ENCODE results near the gene MPST.

Gene MPST

DNA sequence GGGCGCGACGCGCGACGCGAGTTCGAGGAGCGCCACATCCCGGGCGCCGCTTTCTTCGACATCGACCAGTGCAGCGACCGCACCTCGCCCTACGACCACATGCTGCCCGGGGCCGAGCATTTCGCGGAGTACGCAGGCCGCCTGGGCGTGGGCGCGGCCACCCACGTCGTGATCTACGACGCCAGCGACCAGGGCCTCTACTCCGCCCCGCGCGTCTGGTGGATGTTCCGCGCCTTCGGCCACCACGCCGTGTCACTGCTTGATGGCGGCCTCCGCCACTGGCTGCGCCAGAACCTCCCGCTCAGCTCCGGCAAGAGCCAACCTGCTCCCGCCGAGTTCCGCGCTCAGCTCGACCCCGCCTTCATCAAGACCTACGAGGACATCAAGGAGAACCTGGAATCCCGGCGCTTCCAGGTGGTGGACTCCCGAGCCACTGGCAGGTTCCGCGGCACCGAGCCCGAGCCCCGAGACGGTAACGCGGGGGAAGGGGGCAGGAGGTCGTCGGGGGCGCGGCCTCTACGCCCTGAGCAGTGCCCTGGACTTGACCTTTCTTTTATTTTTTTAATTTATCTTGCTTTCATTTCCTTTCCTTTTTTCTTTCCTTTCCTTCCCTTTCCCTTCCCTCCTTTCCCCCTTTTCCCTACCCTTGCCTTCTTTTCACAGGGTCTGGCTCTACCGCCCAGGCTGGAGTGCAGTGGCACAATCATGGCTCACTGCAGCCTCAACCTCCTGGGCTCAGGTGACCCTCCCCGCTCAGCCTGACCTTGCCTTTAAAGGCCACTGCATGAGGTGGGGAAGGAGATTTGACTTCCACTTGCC, 5.0 kb downstream of the MPST start:
- DNase-seq, result no peak

DNA sequence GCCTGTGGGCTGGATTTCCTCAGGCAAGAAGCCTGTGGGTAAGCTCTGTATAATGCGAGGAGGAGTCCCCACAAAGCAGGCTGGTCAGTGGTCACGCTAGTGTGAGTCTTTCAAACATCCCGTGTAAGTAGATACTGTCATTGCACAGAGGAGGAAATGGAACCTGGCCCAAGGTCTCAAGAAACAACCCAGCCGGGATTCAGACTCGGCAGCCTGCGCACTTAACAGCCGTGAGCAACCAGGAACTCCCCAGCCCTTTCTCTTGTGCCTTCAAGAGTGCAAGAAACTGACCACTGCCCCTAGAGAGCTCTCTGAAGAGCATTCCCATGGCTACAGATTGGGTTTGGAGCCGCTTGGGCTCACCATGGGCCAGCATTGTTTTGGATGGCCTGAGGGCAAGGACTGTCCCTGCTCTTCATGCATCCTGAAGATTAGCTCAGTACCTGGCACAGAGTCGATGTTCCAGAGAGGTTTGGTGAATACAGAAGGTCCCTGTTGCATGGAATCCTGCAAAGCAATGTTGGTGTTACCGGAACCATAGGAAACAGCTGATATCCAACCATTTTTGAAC, 6.0 kb downstream of the MPST start:
- no peak for DNase-seq

DNA sequence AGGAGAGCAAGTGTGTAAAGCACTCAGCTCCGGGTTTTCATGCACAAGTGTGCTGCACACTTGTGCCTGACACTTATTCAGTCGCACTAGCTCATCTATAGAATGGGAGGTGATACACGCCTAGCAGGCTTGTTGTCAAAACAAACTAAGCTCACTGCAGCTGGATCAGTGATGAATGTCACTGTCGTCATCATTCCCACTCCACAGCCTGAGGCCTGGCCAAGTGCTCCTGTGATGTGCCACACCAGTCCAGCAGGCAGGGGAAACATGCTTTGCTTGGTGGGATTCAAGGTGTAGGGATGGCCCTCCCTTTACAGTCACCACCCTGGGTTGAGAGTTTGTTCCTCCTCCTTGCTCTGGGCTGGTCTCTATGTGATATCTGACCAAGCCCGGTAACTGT, 6.8 kb downstream of the MPST start:
- DNase-seq, result no peak

DNA sequence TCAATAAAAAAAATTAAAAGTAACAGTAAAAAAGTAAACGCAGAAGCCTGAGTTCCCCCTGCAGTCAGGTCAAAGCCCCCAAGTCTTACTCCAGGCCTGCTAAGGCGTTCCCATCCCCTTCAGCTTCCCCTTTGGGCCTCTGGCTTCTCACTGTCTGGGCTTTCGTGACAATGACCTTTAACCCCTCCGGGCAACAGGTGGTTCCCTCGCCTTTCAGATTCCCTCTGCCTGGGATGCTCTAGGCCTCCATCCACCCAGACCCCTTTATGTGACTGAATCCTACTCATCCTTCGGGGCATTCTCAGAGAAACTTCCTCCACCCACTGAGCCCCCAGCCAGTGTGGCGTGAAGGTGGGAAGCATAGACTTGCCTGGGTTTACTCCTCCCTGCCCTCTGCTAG, 8.0 kb downstream of the MPST start:
- no peak for DNase-seq

DNA sequence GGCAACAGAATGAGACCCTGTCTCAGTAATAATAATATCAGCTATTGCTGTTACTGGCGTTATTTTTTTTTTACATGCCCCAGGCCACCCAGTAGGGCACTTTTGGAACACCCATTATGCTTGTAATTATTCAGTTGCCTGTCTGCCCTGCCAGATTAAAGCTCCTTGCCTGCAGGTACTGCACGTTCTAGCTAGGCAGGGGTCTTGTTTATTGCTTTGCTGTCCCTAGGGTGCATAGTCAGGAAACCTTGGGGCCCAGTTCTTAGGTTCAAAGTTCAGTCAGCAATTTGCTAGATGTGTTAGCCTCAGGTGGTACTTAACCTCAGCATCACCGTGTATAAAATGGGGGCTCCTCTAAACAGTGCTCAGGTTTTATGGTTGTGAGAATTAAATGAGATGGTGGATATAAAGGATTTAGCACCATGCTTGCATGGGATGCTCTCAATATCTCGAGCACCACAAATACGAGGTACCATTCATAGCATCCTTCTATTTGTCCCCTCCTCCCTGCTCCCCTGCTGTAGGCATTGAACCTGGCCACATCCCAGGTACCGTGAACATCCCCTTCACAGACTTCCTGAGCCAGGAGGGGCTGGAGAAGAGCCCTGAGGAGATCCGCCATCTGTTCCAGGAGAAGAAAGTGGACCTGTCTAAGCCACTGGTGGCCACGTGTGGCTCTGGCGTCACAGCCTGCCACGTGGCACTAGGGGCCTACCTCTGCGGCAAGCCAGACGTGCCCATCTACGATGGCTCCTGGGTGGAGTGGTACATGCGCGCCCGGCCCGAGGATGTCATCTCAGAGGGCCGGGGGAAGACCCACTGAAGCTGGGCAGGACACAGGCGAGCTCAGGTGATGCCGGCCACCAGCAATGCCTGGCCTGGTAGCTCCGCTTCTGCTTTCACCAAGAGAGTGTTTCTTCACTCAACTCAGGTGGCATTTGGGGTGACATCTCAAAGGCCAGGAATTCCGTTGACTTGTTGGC, 9.4 kb downstream of the MPST start:
- no peak for DNase-seq

DNA sequence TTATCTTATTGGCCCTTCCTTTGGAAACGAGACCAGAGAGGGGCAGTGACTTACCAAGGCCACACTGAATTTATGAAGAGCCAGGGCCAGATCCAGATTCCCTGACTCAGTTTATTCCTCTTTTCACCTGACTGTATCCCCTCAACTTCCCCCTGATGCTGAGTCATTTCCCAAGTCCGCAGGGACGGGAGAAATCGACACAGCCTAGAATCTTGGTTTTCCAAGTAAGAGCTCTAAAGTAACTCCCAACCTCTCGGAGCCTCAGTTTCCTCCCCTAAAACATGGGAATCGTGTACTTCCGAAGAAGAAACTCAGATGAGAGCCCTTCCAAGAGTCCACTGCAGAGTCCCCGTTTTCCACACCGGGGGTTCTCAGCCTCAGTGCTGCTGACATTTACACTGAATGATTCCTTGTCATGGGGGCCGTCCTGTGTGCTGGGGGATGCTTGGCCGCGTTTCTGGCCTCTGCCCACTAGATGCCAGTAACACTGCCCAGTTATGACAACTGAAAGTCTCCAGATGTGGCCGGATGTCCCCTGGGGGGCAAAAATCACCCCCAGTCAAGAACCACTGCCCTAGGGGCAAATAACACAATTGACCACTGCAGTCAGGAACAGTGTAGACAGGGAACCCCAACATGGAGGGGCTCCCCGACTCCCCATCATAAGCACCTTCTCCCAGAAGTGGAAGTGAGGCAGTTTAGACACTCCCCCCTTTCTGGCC, 11.2 kb downstream of the MPST start:
- DNase-seq, result no peak

DNA sequence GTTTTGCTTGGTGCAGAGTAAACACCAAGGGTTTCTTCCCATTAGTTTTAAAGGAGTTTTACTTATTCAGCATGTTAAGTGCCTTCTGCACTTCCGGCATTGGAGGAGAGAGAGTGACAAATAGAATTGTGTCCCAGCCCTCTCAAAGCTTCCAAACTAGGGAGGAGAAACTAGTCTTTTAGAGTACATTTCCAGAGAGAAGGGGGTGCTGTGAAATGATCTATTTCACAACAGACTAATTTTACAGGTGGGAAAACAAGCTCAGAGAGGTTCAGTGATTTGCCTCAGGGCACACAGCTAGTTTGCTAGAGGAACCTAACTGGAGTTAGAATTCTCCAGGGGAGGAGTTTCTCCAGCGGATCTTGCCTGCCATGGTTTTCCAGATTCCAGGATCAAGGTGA, 12.6 kb downstream of the MPST start:
- DNase-seq, result no peak

DNA sequence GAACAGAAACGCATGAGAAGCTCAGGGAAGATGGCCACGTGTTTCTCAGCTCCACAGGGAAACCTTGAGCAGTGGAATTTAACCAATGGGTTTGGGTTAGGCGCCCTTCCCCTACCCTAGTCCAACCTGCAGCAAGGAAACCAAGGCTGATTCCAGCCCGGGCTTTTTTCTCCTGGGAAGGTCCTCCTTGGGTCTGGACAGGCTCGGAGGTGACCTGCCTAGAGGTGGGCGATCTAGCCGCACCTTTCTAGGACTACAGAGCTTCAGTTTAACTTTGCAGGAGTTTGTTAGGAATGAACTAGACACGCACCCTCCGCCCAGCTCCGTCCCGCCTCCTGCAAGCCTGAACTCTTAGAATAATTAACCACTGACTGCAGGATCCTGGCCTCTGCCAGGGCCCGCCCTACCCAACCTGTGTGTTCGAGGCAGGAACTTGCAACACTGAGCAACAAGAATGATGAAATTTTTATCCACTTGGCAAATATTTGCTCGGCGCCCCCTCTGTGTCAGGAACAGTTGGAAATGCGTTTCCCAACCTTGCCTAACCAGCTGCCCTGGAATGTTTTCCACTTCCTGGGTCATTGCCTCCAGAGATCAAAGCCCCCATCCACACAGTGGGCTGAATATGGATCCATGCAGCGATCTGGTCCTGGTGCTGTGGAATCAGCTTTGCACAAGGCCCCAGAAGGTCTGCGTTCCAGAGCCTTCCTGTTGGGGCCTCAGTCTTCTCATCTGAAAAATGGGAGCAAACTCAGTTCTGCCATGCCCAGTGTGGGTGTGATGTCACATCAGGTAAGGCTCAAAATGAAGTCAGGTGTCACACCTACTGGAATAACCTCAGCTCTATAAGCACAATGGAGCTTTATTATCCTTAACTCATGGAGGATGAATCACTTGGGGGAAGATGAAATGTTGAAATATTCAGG, 13.3 kb downstream of the MPST start:
- no peak for DNase-seq

DNA sequence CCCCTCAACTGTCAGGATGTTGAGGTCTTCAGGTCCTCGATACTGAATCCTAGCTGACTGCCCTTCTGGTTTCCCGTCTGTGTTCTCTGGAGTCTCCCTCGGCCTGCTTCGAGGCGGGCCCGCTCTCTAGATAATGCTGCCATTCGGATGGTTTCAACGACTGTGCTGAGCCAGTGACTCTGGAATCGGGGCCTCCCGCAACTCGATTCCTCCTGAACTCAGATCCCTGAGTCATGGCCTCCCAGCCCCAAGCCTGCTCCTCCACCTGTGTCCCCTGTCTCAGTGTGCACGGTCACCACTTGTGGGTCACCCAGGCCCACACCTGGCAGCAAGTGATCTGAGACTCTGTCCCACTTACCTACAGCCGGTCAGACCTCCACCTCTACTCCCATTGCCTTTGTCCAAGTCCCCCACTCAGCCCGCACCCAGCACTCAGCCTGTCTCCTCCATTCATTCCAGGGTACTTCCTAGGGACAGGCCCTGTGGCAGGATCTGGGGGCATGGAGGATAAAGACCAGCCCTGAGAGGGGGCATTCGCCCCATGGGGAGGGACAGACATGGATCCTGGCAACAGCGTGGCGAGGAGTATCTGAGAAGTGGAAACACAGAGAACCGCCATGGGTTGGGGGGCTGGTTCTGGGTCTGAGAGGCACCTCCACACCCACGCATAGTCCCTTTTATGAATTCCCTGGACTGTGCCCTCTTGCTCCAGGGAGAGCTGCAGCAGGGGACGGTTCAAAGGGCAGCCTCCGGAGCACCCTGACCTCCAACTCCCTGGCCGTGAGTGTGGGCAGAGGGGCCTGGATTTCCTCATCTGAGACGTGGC, 14.3 kb downstream of the MPST start:
- DNase-seq, result no peak

DNA sequence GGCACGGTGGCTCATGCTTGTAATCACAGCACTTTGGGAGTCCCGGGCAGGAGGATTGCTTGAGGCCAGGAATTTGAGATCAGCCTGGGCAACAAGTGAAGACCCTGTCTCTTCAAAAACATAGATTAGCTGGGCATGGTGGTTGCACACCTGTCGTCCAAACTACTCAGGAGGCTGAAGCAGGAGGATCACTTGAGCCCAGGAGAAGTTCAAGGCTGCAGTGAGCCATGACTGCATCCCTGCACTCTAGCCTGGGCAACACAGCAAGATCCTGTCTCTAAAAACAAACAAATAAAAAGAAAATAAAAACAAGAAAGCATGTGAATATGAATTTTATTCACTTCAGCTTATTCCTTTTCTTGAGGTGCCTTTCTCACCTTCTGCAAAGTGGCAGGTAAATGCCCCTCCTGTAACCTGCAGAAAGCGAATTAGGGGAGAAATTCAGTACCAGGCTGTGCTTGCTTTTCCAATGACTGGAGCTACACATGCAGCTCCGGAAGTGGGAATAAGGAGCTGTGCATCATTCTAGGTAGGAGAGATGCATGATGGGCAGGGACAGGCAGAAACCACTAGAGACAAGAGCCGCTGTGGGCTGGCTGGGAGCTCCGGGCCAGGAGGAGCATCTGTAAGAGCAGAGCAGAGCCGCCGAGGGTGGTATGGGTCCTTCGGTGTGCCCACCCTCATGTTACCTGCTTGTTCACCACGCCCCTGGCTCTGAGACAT, 17.3 kb downstream of the MPST start:
- no peak for DNase-seq

DNA sequence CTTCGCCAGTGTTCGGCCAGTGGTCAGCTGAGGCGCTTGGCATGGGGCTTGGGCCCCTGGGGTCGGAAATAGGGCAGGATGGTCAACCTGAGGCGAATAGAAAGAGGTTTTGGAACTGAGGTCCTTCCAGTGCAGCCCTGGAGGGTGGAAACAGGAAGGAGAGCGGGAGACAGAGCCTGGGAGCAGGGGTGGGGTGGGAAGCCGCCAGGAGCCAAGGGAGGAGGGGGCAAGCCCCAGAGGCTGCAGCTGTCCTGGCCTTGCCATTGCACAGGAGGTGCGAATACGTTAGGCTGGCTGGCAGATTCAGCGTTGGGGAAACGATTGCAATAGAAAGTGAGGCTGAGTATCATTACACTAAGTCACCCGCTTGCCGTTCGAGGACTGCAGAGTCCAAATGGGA, 18.1 kb downstream of the MPST start:
- DNase-seq, result peak; percentile 50

DNA sequence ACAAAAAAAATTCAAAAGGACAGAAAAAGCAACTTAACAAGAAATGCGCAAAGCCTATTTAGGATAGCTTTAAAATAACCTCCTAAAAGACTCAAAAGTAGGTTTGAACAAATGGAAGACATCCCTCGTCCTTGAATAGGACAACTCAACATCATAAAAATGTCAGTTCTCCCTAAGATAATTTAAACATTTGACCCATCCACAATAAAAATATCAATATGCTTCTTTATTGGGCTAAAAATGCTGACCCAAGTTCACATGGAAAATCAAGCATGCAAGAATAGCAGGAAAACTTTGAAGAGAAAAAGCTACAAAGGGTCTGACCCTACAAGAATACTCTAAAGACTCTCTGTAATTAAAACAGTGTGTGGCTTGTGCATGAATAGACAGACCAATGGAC, 19.9 kb downstream of the MPST start:
- DNase-seq, result no peak

DNA sequence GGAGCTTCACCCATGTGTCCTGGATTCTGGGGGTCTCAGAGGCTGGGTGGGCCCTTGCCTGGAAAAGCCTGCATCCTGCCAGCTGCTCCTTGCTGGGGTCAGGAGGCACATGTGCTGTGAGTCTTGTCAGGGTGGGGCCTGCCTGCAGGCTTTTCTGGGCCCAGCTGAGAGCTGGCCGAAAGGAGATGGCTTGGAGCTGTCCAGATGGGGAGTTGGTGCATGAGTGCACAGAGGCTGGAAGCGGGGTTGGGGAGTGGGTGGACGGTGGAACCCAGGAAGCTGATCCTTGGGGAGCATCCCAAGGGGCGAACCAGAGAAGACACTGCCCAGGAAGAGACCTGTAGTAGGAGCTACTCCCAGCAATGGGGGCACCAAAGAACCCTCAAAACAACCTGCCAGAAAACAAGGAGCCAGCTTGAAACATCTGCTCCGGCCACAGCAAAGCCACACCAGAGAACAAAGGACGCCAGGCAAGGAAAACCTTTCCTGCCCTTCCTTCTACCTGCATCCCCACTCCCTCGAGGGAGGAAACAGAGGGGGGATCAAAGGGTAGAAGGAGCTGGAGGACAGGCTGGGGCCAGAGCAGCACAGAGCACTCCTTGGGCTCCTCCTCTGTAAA, 23.8 kb downstream of the MPST start:
- DNase-seq, result no peak

DNA sequence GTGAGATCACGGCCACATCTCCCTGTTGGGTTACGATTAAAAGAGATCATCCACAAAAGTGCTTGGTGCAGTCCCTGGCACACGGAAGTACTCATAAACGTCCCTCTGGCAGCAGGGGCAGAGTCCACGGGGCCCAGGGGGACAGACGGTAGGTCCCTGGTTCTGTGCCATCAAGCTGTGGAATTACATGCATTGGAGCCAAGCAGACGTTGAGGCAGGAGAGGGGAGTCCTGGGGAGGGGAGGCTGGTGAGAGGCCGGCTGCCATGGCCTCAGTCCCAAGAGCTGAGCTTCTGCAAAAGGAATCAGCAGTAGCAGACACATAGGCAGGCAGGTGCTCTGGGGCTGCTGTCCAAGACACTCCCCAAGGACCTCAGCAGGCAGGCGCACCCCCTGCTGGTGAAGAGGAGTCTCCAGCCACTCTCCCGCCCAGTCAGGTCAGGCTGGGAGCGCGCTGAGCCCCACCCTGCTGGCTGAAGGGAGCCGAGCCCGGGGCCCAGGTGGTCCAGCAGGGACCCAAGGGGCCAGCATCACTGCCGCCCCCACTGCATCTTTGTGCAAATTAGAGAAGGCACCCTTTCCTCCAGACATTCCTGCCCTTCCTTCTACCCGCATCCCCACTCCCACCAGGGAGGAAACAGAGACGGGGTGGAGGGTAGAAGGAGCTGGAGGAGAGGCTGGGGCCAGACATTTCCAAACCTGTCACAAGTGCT, 24.4 kb downstream of the MPST start:
- peak; percentile 47 for DNase-seq

DNA sequence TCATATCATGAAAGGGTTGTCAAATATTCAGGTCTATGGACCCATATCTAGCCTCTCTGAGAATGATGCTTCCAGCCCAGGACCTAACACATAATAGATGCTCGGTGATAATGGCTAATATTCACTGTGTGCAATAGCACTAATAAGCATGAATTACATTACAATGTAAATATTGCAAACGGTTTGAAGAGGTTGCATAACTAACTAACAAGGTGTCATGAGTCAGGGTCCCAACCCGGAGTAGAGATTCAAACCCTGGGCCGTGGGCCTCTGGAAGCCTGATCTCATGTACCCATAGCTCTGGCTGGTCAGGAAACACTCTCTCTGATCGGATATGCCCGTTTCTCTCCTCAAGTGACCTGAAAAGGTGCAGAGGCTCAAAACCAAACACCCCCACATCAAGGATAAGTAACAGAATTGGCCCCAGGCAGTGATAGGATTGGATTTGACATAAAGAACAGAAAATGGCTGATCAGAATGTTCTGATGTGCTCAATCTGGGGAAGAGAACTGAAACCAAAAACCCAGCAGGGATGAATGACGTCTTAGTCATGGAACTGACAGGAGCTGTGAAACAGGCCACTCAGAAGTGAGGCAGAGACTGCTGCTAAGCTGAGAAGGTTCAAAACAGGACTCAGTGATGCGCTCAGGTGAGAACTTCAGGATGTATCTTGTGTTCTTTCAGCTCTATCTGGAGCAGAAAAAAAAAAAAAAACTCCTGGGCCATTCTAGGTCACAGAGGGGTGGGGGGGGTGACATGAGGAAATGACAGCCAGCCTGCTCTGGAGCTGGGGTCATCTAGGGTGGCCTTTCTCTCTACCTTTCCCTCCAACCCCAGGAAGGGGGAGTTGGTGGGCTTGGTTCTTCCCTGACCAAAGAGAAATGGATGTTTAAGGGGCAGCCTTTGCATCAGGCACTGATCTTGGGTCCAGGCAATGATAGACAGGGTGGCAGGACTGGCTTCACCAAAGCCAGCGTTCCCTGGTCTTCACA, 25.4 kb downstream of the MPST start:
- DNase-seq, result no peak

DNA sequence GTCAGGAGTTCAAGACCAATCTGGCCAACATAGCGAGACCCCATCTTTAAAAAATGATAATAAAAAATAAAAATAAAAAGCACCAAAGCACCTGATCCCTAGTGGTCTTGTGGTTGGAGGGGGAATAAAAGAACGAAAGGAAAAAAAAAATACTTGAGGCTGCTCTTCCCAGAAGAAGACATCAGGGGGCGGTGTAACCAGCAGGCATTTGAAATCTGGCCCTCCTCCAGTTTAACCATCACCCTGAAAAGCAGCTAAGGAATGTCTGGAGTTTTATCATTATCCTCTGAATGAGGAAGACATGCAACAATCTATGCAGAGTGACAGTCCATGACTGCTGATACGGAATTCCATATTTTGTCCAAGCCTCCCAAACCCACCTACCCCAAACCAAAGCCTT, 26.4 kb downstream of the MPST start:
- DNase-seq, result no peak

DNA sequence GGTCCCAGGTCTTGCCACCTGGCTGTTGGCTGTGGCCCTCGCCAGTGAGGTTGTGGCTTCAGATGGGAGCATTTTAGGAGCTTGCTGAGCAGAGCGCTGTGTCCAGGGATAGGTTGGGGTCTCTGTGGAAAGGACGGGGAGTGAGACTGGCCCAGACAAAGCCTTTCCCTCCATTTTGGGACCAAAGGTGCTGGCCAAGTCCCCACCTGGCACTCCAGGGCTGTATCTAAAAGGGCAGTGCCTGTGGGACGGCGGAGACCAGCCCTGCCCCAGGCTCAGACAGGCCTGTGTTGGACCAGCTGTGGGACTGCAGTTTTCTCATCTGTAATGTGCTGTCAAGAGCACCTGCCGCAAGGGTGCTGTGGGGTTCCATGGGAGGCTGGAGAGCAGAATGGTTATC, 27.0 kb downstream of the MPST start:
- no peak for DNase-seq

DNA sequence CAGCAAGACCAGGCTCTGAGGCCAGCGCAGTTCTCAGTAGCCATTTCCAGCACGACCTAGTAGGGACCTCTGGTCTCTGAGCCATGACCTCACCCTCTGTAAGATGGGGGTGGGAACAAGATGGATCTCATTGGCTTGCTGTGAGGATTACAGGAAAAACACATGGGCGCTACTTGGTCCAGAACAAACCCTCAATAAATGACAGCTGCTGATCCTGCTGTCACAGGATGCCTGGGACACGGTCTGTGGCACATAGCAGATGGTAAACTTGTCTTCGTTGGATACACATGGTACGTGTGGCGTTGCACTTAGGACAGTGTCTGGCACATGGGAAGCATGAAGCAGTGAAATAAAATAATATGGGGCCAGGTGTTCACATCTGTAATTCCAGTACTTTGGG, 27.5 kb downstream of the MPST start:
- no peak for DNase-seq
